ENCODE results near the gene PLA2G3.
A peak's percentile ranks its signal among the peaks of the same experiment; 100 is the strongest.

The PLA2G3 gene

GRCh38 chr22:31160328-31160978 is 20.1 kb upstream of the PLA2G3 start:
- peak overlapping the region; percentile 77 for H3K4me3 ChIP-seq (ENCODE audit: low read length)
- DNase-seq (ENCODE audit: low read depth): peak; percentile 32
- TF ChIP-seq CTCF (IDR thresholded peaks at IDR 0.05; ENCODE audit: insufficient read depth, low read depth, low read length, missing control alignments): no peak

- no peak for DNase-seq (ENCODE audit: low read depth)
- H3K4me3 ChIP-seq (ENCODE audit: low read length): no peak overlapping the region
- TF ChIP-seq CTCF (IDR thresholded peaks at IDR 0.05; ENCODE audit: insufficient read depth, low read depth, low read length, missing control alignments): no peak
Measured at GRCh38 chr22:31155422-31155821, 15.1 kb upstream of the PLA2G3 start.

- no peak overlapping the region for H3K4me3 ChIP-seq (ENCODE audit: low read length)
- TF ChIP-seq CTCF (IDR thresholded peaks at IDR 0.05; ENCODE audit: insufficient read depth, low read depth, low read length, missing control alignments): no peak
- no peak for DNase-seq (ENCODE audit: low read depth)
Measured at GRCh38 chr22:31154975-31155374, 14.7 kb upstream of the PLA2G3 start.

GRCh38 chr22:31153357-31153756 is 13.0 kb upstream of the PLA2G3 start:
- no peak overlapping the region for H3K4me3 ChIP-seq (ENCODE audit: low read length)
- DNase-seq (ENCODE audit: low read depth): no peak
- TF ChIP-seq CTCF (IDR thresholded peaks at IDR 0.05; ENCODE audit: insufficient read depth, low read depth, low read length, missing control alignments): no peak

- DNase-seq (ENCODE audit: low read depth): no peak
- TF ChIP-seq CTCF (IDR thresholded peaks at IDR 0.05; ENCODE audit: insufficient read depth, low read depth, low read length, missing control alignments): no peak
Measured at GRCh38 chr22:31151872-31152271, 11.6 kb upstream of the PLA2G3 start.

GRCh38 chr22:31150615-31151014 is 10.3 kb upstream of the PLA2G3 start:
- peak; percentile 43 for TF ChIP-seq CTCF (IDR thresholded peaks at IDR 0.05; ENCODE audit: insufficient read depth, low read depth, low read length, missing control alignments)
- H3K4me3 ChIP-seq (ENCODE audit: low read length): no peak overlapping the region
- no peak for DNase-seq (ENCODE audit: low read depth)

More at GRCh38 chr22:31151872-31152271, 11.6 kb upstream of the PLA2G3 start:
- H3K4me3 ChIP-seq (ENCODE audit: low read length): no peak overlapping the region

Measured in epithelial cell of esophagus (primary cell).